Neural cell (in vitro differentiated cells): Measurements from ENCODE around the gene SLC39A3. TPM values are rescaled to one million over a fixed set of nuclear protein-coding genes. Genes with fewer than 3 reads are reported as not detected.

Source experiments
- polyA plus RNA-seq: library from polyadenylated mRNA; depleted of rRNA; stranded (reverse); fragments of >200 nt; gene quantifications from 2 replicates; pipeline ENCODE4 v1.2.3, GENCODE V29; 2014

The SLC39A3 gene
- polyA plus RNA-seq, 1 donor from 2014 or later: 72.8 TPM

Other genes starting within 250 kb of the SLC39A3 start
- 3.0 and 3.6 TPM in 2 replicates for gene GNG7, start 37.3 kb downstream of the SLC39A3 start, polyA plus RNA-seq
- gene DIRAS1, start 18.6 kb downstream of the SLC39A3 start, polyA plus RNA-seq: 39.8 and 59.1 TPM in 2 replicates
- gene SGTA, start 43.3 kb upstream of the SLC39A3 start, polyA plus RNA-seq: 80.6 and 93.4 TPM in 2 replicates
- gene THOP1, start 45.5 kb upstream of the SLC39A3 start, polyA plus RNA-seq: 102 and 113 TPM in 2 replicates
- 22.5 and 24.0 TPM in 2 replicates for gene ZNF554, start 79.9 kb upstream of the SLC39A3 start, polyA plus RNA-seq
- 6.5 and 8.6 TPM in 2 replicates for gene ZNF555, start 101.5 kb upstream of the SLC39A3 start, polyA plus RNA-seq
- gene ZNF556, start 127.3 kb upstream of the SLC39A3 start, polyA plus RNA-seq: 0.14 and 0.28 TPM in 2 replicates
- gene ZNF57, start 160.9 kb upstream of the SLC39A3 start, polyA plus RNA-seq: 3.0 and 5.8 TPM in 2 replicates
- 10.2 and 13.0 TPM in 2 replicates for gene ZNF77, start 205.0 kb upstream of the SLC39A3 start, polyA plus RNA-seq
- gene TLE6, start 237.5 kb upstream of the SLC39A3 start, polyA plus RNA-seq: 4.0 and 5.7 TPM in 2 replicates